Endothelial cell of umbilical vein (primary cell): ENCODE measurements around the gene APBB2. TPM values are rescaled to one million over a fixed set of nuclear protein-coding genes. Genes with fewer than 3 reads are reported as not detected.

Experiments
- BruUV-seq: library from RNA; stranded (reverse); fragments of 400-500 nt; replicated peaks from 2 replicates; lab custom pipeline; 2021; lab: Mats Ljungman, UMichigan
- CTCF ChIA-PET: fragments of 300-600, 350-600 bp; sonication (Branson Sonifier 250); formaldehyde crosslinking; loops from one replicate; lab custom pipeline; 2021; ENCODE audit warnings: antibody characterized with exemption, inconsistent platforms; lab: Charles Lee
- POLR2A ChIA-PET: fragments of 300-600, 350-600 bp; sonication (Branson Sonifier 250); formaldehyde crosslinking; loops from one replicate; lab custom pipeline; 2021; ENCODE audit warnings: antibody characterized with exemption, inconsistent platforms; lab: Charles Lee
- DNase-seq: peaks from one replicate; pipeline ENCODE4 v3.0.0-alpha.2; 2011; ENCODE audit warnings: low read depth, low spot score
- FAIRE-seq: peaks from 2 replicates; lab custom pipeline; 2011; peaks lifted over from hg19 to GRCh38; lab: Jason Lieb, UNC
- H2AFZ ChIP-seq: 2 replicates; pipeline ENCODE4 v1.6.0; 2012; ENCODE audit warnings: low read depth, low read length, control low read depth, inconsistent platforms
- H3K27ac ChIP-seq: 2 replicates; pipeline ENCODE4 v1.5.1; 2011; ENCODE audit warnings: low read depth, mild to moderate bottlenecking, control low read depth, low read length, moderate library complexity; ENCODE audit not compliant: insufficient read depth
- H3K27me3 ChIP-seq, 2 experiments: 2 replicates each; pipeline versions ENCODE4 v1.6.0 to v1.6.1; 2011; ENCODE audit warnings: low read length in 2 of 2, mixed read lengths in 1 of 2; ENCODE audit not compliant: control insufficient read depth in 2 of 2, insufficient read depth in 2 of 2
- H3K36me3 ChIP-seq, 2 experiments: 2 replicates in 1 of 2; 3 replicates in 1 of 2; pipeline ENCODE4 v1.5.1; 2011; ENCODE audit warnings: low read length in 2 of 2, mild to moderate bottlenecking in 1 of 2, moderate library complexity in 1 of 2; ENCODE audit not compliant: control insufficient read depth in 2 of 2, insufficient read depth in 2 of 2; ENCODE audit errors: extremely low read depth in 1 of 2
- H3K4me1 ChIP-seq: 3 replicates; pipeline ENCODE4 v1.5.1; 2011; ENCODE audit warnings: mild to moderate bottlenecking, low read length; ENCODE audit not compliant: control insufficient read depth, insufficient read depth; ENCODE audit errors: extremely low read depth
- H3K4me2 ChIP-seq: 2 replicates; pipeline ENCODE4 v1.6.1; 2011; ENCODE audit warnings: low read length, control low read depth, mixed read lengths; ENCODE audit not compliant: insufficient read depth
- H3K4me3 ChIP-seq, 3 experiments: fragments of 200-600 bp in 1 of 3; sonication (generic), shearing (Covaris generic) in 1 of 3; replicated peaks in 1 of 3; 2 replicates each; pipeline ENCODE4 v1.5.1; 2011 to 2016; ENCODE audit warnings: control low read depth in 3 of 3, low read length in 3 of 3, mild to moderate bottlenecking in 2 of 3, inconsistent platforms in 1 of 3, low read depth in 1 of 3, moderate library complexity in 1 of 3; ENCODE audit not compliant: insufficient read depth in 1 of 3
- H3K79me2 ChIP-seq: 2 replicates; pipeline ENCODE4 v1.6.0; 2012; ENCODE audit warnings: low read length, inconsistent platforms; ENCODE audit not compliant: control insufficient read depth, insufficient read depth
- H3K9ac ChIP-seq: replicated peaks from 2 replicates; pipeline ENCODE3; 2011; ENCODE audit warnings: low read length, control low read depth; ENCODE audit not compliant: insufficient read depth; ENCODE audit errors: extremely low read depth
- H3K9me1 ChIP-seq: replicated peaks from 3 replicates; pipeline ENCODE4 v1.6.0; 2011; ENCODE audit warnings: mild to moderate bottlenecking, low read length; ENCODE audit not compliant: control insufficient read depth, insufficient read depth; ENCODE audit errors: extremely low read depth
- H3K9me3 ChIP-seq: replicated peaks from 2 replicates; pipeline ENCODE4 v1.5.1; 2012; ENCODE audit warnings: low read length, inconsistent platforms; ENCODE audit not compliant: control insufficient read depth, insufficient read depth
- H4K20me1 ChIP-seq: replicated peaks from 2 replicates; pipeline ENCODE3; 2011; ENCODE audit warnings: mild to moderate bottlenecking, low read length; ENCODE audit not compliant: control insufficient read depth, insufficient read depth; ENCODE audit errors: extremely low read depth
- EZH2 ChIP-seq: IDR thresholded peaks from 2 replicates; pipeline ENCODE4 v1.6.1; 2012; ENCODE audit warnings: borderline replicate concordance, low read depth, mild to moderate bottlenecking, moderate library complexity, low read length, inconsistent platforms; ENCODE audit not compliant: severe bottlenecking
- FOS ChIP-seq: IDR thresholded peaks from 2 replicates; pipeline ENCODE4 v1.6.1; 2011; ENCODE audit warnings: mild to moderate bottlenecking, low read length, moderate library complexity, borderline replicate concordance; ENCODE audit not compliant: insufficient read depth
- GATA2 ChIP-seq: IDR thresholded peaks from 2 replicates; pipeline ENCODE4 v1.7.0; 2011; ENCODE audit warnings: low read depth, mild to moderate bottlenecking, moderate library complexity, mixed read lengths, low read length; ENCODE audit not compliant: insufficient read length, insufficient read depth
- JUN ChIP-seq: IDR thresholded peaks from 2 replicates; pipeline ENCODE4 v1.6.1; 2011; ENCODE audit warnings: borderline replicate concordance, low read depth; ENCODE audit not compliant: insufficient read length, insufficient read depth
- MYC ChIP-seq: IDR thresholded peaks from one replicate; pipeline ENCODE4 v1.6.1; 2011; ENCODE audit warnings: mild to moderate bottlenecking, low read depth, low read length
- POLR2A ChIP-seq: IDR thresholded peaks from 2 replicates; pipeline ENCODE4 v1.6.1; 2012; ENCODE audit warnings: low read depth, mild to moderate bottlenecking, control low read depth, low read length
- POLR2AphosphoS5 ChIP-seq: IDR thresholded peaks from 2 replicates; pipeline ENCODE4 v1.6.1; 2012; ENCODE audit warnings: low read depth, mild to moderate bottlenecking, control low read depth, low read length, moderate library complexity; ENCODE audit not compliant: insufficient read depth
- dilution Hi-C: fragments of 300-500 bp; cut with MboI; formaldehyde crosslinking; loops from one replicate; pipeline ENCODE4 v1.15.0; 2019; ENCODE audit warnings: low sequenced_read_pairs; ENCODE audit not compliant: extremely low pct_ligation_motif_present
- intact Hi-C: fragments of 100-400 bp; cut with micrococcal nuclease; formaldehyde crosslinking; loops from one replicate; pipeline ENCODE4 v1.10.0; 2022
- polyA plus RNA-seq, 4 experiments: library from polyadenylated mRNA; depleted of rRNA in 3 of 4; stranded (reverse) in 3 of 4; unstranded in 1 of 4; fragments of >200 nt; gene quantifications; 2 replicates each; pipeline versions ENCODE4 v1.2.1 to v1.2.3, GENCODE V29; 2011 to 2012; ENCODE audit warnings: missing spikeins in 1 of 4
- total RNA-seq: library from RNA; stranded (reverse); gene quantifications from 2 replicates; pipeline ENCODE4 v1.2.3, GENCODE V29; 2021
- TF ChIP-seq, protein P1 (sequence below): IDR thresholded peaks from 2 replicates; pipeline ENCODE4 v1.6.1; 2011; ENCODE audit not compliant: insufficient read depth, insufficient read length
- TF ChIP-seq, protein P2 (sequence below), 2 donors: IDR thresholded peaks; 1 replicate in 1 of 2; 2 replicates in 1 of 2; pipeline ENCODE4 v1.5.1; 2011; ENCODE audit warnings: low read length in 2 of 2, mild to moderate bottlenecking in 2 of 2, moderate library complexity in 2 of 2, control low read depth in 1 of 2, inconsistent platforms in 1 of 2, low read depth in 1 of 2; ENCODE audit not compliant: insufficient read depth in 1 of 2; ENCODE audit errors: extremely low read depth in 1 of 2

The APBB2 gene
- total and polyA plus RNA-seq, 2 donors (not counting 3 experiments of a cell fraction or from before 2014, with no cell fraction given): 79.8 to 124 TPM

DNA sequence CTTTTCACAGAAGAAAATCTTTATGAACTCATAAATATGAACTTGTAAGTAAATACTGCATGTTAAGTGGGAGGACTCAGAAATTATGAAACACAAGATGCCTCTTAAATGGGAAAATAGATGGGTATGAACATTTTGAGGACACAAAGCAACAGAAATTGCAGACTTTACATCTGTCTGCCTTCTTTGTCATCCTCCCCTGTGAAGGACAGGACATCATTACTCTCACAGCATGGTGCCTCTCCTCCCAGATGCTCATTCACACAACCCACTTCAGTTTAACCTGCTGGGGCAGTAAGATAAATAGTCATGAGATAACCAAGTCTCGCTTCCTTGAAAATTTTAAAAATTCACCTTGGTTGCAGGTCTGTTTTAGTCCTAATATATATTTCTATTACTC is 144.5 kb downstream of the APBB2 start:
- BruUV-seq: no TSS peak
- no peaks in the 10 kb centered on the region for H3K27me3 ChIP-seq
- peaks cover 2% of the 10 kb centered on the region for H3K4me1 ChIP-seq
- DNase-seq (no peak), FAIRE-seq (no peak)
- dilution Hi-C loops (no loop called here), intact Hi-C loops (no loop called here)
- no peaks in the 10 kb centered on the region for H3K9me1 ChIP-seq
- no peak overlapping the region for H3K9ac ChIP-seq
- H2AFZ ChIP-seq: no peak overlapping the region
- peaks cover 71% of the 10 kb centered on the region for H3K79me2 ChIP-seq
- no peaks in the 10 kb centered on the region for H3K36me3 ChIP-seq
- TF ChIP-seq JUN (no peak), MYC (no peak), GATA2 (no peak), FOS (no peak), POLR2A (no peak), POLR2AphosphoS5 (no peak), EZH2 (no peak)
- TF ChIP-seq, protein P1, sequence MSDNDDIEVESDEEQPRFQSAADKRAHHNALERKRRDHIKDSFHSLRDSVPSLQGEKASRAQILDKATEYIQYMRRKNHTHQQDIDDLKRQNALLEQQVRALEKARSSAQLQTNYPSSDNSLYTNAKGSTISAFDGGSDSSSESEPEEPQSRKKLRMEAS: no peak
- TF ChIP-seq, protein P2, sequence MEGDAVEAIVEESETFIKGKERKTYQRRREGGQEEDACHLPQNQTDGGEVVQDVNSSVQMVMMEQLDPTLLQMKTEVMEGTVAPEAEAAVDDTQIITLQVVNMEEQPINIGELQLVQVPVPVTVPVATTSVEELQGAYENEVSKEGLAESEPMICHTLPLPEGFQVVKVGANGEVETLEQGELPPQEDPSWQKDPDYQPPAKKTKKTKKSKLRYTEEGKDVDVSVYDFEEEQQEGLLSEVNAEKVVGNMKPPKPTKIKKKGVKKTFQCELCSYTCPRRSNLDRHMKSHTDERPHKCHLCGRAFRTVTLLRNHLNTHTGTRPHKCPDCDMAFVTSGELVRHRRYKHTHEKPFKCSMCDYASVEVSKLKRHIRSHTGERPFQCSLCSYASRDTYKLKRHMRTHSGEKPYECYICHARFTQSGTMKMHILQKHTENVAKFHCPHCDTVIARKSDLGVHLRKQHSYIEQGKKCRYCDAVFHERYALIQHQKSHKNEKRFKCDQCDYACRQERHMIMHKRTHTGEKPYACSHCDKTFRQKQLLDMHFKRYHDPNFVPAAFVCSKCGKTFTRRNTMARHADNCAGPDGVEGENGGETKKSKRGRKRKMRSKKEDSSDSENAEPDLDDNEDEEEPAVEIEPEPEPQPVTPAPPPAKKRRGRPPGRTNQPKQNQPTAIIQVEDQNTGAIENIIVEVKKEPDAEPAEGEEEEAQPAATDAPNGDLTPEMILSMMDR (IDR thresholded peaks at IDR 0.05; ENCODE audit: extremely low read depth in 1 of 2, insufficient read depth in 1 of 2, low read depth in 1 of 2, low read length in 2 of 2): no peak
- no peaks in the 10 kb centered on the region for H4K20me1 ChIP-seq
- CTCF ChIA-PET: no interaction called here
- H3K9me3 ChIP-seq: no peaks in the 10 kb centered on the region
- no peak overlapping the region for H3K4me3 ChIP-seq
- H3K27ac ChIP-seq: no peak overlapping the region
- H3K4me2 ChIP-seq: no peak overlapping the region
- POLR2A ChIA-PET: no interaction called here
